ENCODE data around the gene DHRS1. TPM values are rescaled to one million over a fixed set of nuclear protein-coding genes. Genes with fewer than 3 reads are reported as not detected.

Gene DHRS1
- total and polyA plus RNA-seq, 9 of the 15 experiments (the other 6 are each of a cell fraction or from before 2014, with no cell fraction given) = 7.3 to 33.6 (median 13.3) TPM

DNA sequence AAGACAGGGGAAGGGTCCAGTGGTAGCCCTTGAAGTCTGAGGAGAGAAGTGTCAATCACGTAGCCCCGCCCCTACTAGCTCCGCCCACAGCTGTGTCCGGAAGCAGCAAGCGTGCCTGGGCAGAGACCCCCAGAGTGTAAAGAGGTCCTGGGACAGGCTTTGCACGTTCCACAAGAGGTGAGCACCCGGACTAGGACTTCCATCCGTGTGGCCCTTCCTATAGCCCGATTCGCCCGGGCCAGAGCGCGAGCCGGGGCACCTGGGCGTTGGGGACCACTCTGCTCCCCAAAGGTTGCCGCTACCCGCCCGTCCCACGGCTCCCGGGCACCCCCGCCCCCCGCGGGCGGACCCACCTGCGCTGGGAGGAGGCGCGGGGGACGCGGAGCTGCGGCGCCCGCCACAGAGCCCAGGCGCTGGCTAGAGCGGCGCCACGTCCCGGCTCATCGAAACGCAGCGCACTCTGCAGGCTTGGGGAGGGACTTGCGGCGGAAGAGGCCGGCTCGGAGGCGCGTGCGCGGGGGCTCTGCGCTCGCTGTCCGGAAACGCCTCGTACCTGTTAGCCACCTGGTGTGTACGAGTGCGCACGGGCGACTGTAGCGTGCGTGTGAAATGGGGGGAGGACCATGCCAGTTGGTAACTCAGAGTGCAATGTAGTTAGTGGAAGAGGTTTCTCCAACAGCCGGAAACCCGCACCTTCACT lies 28.3 kb downstream of the DHRS1 start, which contains the start of gene RABGGTA (continued):
- TF ChIP-seq MTF1 (CRISPR knock-in tag; IDR thresholded peaks at IDR 0.05; ENCODE audit: borderline replicate concordance) (no peak), BRF1 (IDR thresholded peaks at IDR 0.05; ENCODE audit: borderline replicate concordance, extremely low read depth, insufficient read length) (no peak), HSF4 (CRISPR knock-in tag; IDR thresholded peaks at IDR 0.05; ENCODE audit: borderline replicate concordance) (no peak), HDAC1 (IDR thresholded peaks at IDR 0.05) (0 out of 4 replicates have a peak, but pooled peaks of 1 of the 2 experiments have one; percentile 40), GATAD2A (IDR thresholded peaks at IDR 0.05) (no peak), ETV1 (tag; conservative IDR thresholded peaks at IDR 0.05; ENCODE audit: low read depth) (no peak; the same call in none of the 2 replicates), GTF2F1 (IDR thresholded peaks at IDR 0.05; ENCODE audit: low read depth, low read length) (peak; percentile 51; the same call in 1 of the 2 replicates), SNRNP70 (optimal IDR thresholded peaks at IDR 0.05; ENCODE audit: low read depth, low read length) (no peak), FOSL1 (tag; conservative IDR thresholded peaks at IDR 0.05) (0 out of 2 replicates have a peak, but pooled peaks have one; percentile 25), FOXP1 (CRISPR knock-in tag; IDR thresholded peaks at IDR 0.05) (no peak), MECOM (CRISPR knock-in tag; IDR thresholded peaks at IDR 0.05) (no peak), ZNF232 (CRISPR knock-in tag; IDR thresholded peaks at IDR 0.05) (no peak), ZNF778 (CRISPR knock-in tag; IDR thresholded peaks at IDR 0.05) (no peak)
- TF ChIP-seq, protein P1, sequence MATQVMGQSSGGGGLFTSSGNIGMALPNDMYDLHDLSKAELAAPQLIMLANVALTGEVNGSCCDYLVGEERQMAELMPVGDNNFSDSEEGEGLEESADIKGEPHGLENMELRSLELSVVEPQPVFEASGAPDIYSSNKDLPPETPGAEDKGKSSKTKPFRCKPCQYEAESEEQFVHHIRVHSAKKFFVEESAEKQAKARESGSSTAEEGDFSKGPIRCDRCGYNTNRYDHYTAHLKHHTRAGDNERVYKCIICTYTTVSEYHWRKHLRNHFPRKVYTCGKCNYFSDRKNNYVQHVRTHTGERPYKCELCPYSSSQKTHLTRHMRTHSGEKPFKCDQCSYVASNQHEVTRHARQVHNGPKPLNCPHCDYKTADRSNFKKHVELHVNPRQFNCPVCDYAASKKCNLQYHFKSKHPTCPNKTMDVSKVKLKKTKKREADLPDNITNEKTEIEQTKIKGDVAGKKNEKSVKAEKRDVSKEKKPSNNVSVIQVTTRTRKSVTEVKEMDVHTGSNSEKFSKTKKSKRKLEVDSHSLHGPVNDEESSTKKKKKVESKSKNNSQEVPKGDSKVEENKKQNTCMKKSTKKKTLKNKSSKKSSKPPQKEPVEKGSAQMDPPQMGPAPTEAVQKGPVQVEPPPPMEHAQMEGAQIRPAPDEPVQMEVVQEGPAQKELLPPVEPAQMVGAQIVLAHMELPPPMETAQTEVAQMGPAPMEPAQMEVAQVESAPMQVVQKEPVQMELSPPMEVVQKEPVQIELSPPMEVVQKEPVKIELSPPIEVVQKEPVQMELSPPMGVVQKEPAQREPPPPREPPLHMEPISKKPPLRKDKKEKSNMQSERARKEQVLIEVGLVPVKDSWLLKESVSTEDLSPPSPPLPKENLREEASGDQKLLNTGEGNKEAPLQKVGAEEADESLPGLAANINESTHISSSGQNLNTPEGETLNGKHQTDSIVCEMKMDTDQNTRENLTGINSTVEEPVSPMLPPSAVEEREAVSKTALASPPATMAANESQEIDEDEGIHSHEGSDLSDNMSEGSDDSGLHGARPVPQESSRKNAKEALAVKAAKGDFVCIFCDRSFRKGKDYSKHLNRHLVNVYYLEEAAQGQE (IDR thresholded peaks at IDR 0.05; ENCODE audit: borderline replicate concordance) = no peak
- TF ChIP-seq, protein P1 (CRISPR knock-in tag; IDR thresholded peaks at IDR 0.05; ENCODE audit: low read depth) = 0 out of 2 replicates have a peak, but pooled peaks have one; percentile 66
- TF ChIP-seq, protein P2, sequence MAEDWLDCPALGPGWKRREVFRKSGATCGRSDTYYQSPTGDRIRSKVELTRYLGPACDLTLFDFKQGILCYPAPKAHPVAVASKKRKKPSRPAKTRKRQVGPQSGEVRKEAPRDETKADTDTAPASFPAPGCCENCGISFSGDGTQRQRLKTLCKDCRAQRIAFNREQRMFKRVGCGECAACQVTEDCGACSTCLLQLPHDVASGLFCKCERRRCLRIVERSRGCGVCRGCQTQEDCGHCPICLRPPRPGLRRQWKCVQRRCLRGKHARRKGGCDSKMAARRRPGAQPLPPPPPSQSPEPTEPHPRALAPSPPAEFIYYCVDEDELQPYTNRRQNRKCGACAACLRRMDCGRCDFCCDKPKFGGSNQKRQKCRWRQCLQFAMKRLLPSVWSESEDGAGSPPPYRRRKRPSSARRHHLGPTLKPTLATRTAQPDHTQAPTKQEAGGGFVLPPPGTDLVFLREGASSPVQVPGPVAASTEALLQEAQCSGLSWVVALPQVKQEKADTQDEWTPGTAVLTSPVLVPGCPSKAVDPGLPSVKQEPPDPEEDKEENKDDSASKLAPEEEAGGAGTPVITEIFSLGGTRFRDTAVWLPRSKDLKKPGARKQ (CRISPR knock-in tag; IDR thresholded peaks at IDR 0.05) = no peak
- TF ChIP-seq, protein P3, sequence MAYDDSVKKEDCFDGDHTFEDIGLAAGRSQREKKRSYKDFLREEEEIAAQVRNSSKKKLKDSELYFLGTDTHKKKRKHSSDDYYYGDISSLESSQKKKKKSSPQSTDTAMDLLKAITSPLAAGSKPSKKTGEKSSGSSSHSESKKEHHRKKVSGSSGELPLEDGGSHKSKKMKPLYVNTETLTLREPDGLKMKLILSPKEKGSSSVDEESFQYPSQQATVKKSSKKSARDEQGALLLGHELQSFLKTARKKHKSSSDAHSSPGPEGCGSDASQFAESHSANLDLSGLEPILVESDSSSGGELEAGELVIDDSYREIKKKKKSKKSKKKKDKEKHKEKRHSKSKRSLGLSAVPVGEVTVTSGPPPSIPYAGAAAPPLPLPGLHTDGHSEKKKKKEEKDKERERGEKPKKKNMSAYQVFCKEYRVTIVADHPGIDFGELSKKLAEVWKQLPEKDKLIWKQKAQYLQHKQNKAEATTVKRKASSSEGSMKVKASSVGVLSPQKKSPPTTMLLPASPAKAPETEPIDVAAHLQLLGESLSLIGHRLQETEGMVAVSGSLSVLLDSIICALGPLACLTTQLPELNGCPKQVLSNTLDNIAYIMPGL (CRISPR knock-in tag; IDR thresholded peaks at IDR 0.05) = peak; percentile 89

Data from K562 (cell line).